K562 (cell line): Measurements from ENCODE around the gene IRF3. TPM values are rescaled to one million over a fixed set of nuclear protein-coding genes. Genes with fewer than 3 reads are reported as not detected.
A peak's percentile ranks its signal among the peaks of the same experiment; 100 is the strongest.

Source experiments
- ATAC-seq: fragments of 200-7000 bp; cut with Tn5 transposase; 3 replicates; pipeline ENCODE4 v1.9.1; 2020; ENCODE audit warnings: moderate library complexity
- BruUV-seq: library from RNA; stranded (reverse); fragments of 400-500 nt; replicated peaks from 2 replicates; lab custom pipeline; 2021; lab: Mats Ljungman, UMichigan
- CTCF ChIA-PET: fragments of 300-600 bp; formaldehyde crosslinking; extraction: SDS; loops from one replicate; lab custom pipeline; 2021; ENCODE audit warnings: low intra/inter-chr PET ratio; lab: Yijun Ruan, JAX
- POLR2A ChIA-PET: fragments of 300-600, 350-650 bp; sonication (Branson Sonifier 250); formaldehyde crosslinking; extraction: SDS; loops from one replicate; lab custom pipeline; 2021; ENCODE audit warnings: antibody characterized with exemption, inconsistent platforms; lab: Yijun Ruan, JAX
- DNase-seq, 4 experiments: peaks; one replicate each; pipeline versions ENCODE4 v3.0.0 to v3.0.0-alpha.2; 2011 to 2018; ENCODE audit warnings: low spot score in 3 of 4, mixed read lengths in 3 of 4; ENCODE audit errors: extremely low read depth in 1 of 4
- FAIRE-seq: peaks from 2 replicates; lab custom pipeline; 2011; peaks lifted over from hg19 to GRCh38; lab: Jason Lieb, UNC
- H2AFZ ChIP-seq: 2 replicates; pipeline ENCODE4 v1.6.0; 2011; ENCODE audit warnings: low read depth, low read length, control low read depth, inconsistent platforms
- H3K27ac ChIP-seq: fragments of 200-600 bp; 3 replicates; pipeline ENCODE4 v1.8.0; 2011; ENCODE audit warnings: low read depth, mild to moderate bottlenecking, control low read depth, inconsistent platforms, low read length, moderate library complexity, mixed read lengths; ENCODE audit errors: extremely low read depth
- H3K27me3 ChIP-seq, 2 experiments: fragments of 300-600 bp in 1 of 2; 2 replicates in 1 of 2; 3 replicates in 1 of 2; pipeline versions ENCODE4 v1.6.0 to v1.8.0; 2011; ENCODE audit warnings: inconsistent platforms in 2 of 2, low read length in 2 of 2, mild to moderate bottlenecking in 1 of 2, mixed read lengths in 1 of 2, moderate library complexity in 1 of 2; ENCODE audit not compliant: control insufficient read depth in 2 of 2, insufficient read depth in 2 of 2
- H3K36me3 ChIP-seq: fragments of 300-600 bp; 3 replicates; pipeline ENCODE4 v1.8.0; 2011; ENCODE audit warnings: mild to moderate bottlenecking, low read length, inconsistent platforms; ENCODE audit not compliant: control insufficient read depth, insufficient read depth
- H3K4me1 ChIP-seq, 2 experiments: fragments of 200-600 bp in 1 of 2; replicated peaks in 1 of 2; 2 replicates in 1 of 2; 3 replicates in 1 of 2; pipeline versions ENCODE4 v1.5.1 to v1.8.0; 2011; ENCODE audit warnings: inconsistent platforms in 2 of 2, low read length in 2 of 2, mild to moderate bottlenecking in 1 of 2, mixed read lengths in 1 of 2, moderate library complexity in 1 of 2; ENCODE audit not compliant: control insufficient read depth in 2 of 2, insufficient read depth in 2 of 2
- H3K4me2 ChIP-seq: 2 replicates; pipeline ENCODE4 v1.6.1; 2011; ENCODE audit warnings: low read length, control low read depth, inconsistent platforms, mixed read lengths; ENCODE audit not compliant: insufficient read depth
- H3K4me3 ChIP-seq: fragments of 200-600 bp; sonication (generic), shearing (Covaris generic); 2 replicates; pipeline ENCODE4 v1.5.1; 2016; ENCODE audit warnings: control low read depth, inconsistent platforms
- H3K79me2 ChIP-seq: fragments of 200-600 bp; 3 replicates; pipeline ENCODE4 v1.8.0; 2011; ENCODE audit warnings: low read length, inconsistent platforms; ENCODE audit not compliant: control insufficient read depth, insufficient read depth
- H3K9ac ChIP-seq, 2 experiments: 2 replicates each; pipeline versions ENCODE4 v1.6.0 to v1.6.1; 2011; ENCODE audit warnings: low read depth in 2 of 2, low read length in 2 of 2, control low read depth in 1 of 2, inconsistent platforms in 1 of 2, mild to moderate bottlenecking in 1 of 2, mixed read lengths in 1 of 2; ENCODE audit not compliant: insufficient read depth in 1 of 2
- H3K9me1 ChIP-seq: one replicate; pipeline ENCODE4 v1.6.0; 2011; ENCODE audit warnings: inconsistent platforms, mild to moderate bottlenecking, low read length, moderate library complexity; ENCODE audit not compliant: control insufficient read depth, insufficient read depth
- H3K9me3 ChIP-seq: replicated peaks from 2 replicates; pipeline ENCODE4 v1.5.1; 2011; ENCODE audit warnings: low read depth, low read length, inconsistent platforms; ENCODE audit not compliant: control insufficient read depth, insufficient read depth
- H4K20me1 ChIP-seq: replicated peaks from 2 replicates; pipeline ENCODE4 v1.6.1; 2011; ENCODE audit warnings: low read length, inconsistent platforms, mixed read lengths; ENCODE audit not compliant: control insufficient read depth, insufficient read depth
- ATF6 ChIP-seq: sonication (generic); formaldehyde crosslinking; IDR thresholded peaks from 2 replicates; pipeline ENCODE4 v1.4.0; 2020; ENCODE audit warnings: mild to moderate bottlenecking, missing genetic modification reagents
- CBX3 ChIP-seq, 2 experiments: IDR thresholded peaks; 1 replicate in 1 of 2; 2 replicates in 1 of 2; pipeline ENCODE4 v1.6.1; 2012; ENCODE audit warnings: inconsistent platforms in 2 of 2, low read length in 2 of 2, borderline replicate concordance in 1 of 2, control low read depth in 1 of 2
- HDGF ChIP-seq: fragments of 450-650 bp; IDR thresholded peaks from 2 replicates; pipeline ENCODE4 v1.6.1; 2016
- NFE2L1 ChIP-seq: fragments of 450-650 bp; IDR thresholded peaks from 2 replicates; pipeline ENCODE4 v1.6.1; 2016; ENCODE audit warnings: missing genetic modification characterization, low read depth, mild to moderate bottlenecking, missing compliant biosample characterization, moderate library complexity, borderline replicate concordance
- PTBP1 ChIP-seq: fragments of 200-400 bp; formaldehyde crosslinking; IDR thresholded peaks from 2 replicates; pipeline ENCODE4 v1.6.1; 2017; ENCODE audit warnings: low read depth, low read length
- RCOR1 ChIP-seq, 2 experiments: IDR thresholded peaks; 2 replicates each; pipeline ENCODE4 v1.6.1; 2012; ENCODE audit warnings: low read depth in 2 of 2, low read length in 2 of 2, borderline replicate concordance in 1 of 2, improper control_type of control experiment in 1 of 2
- ZBTB7A ChIP-seq: IDR thresholded peaks from 2 replicates; pipeline ENCODE4 v1.6.1; 2011; ENCODE audit warnings: low read depth, mild to moderate bottlenecking, low read length, moderate library complexity, borderline replicate concordance; ENCODE audit not compliant: control insufficient read depth
- ZNF431 ChIP-seq: sonication (generic); formaldehyde crosslinking; IDR thresholded peaks from 2 replicates; pipeline ENCODE4 v1.8.0; 2022; ENCODE audit warnings: mild to moderate bottlenecking, missing genetic modification reagents
- ZNF764 ChIP-seq: fragments of 250-450 bp; sonication (Bioruptor Pico); IDR thresholded peaks from 2 replicates; pipeline ENCODE4 v1.4.0; 2020; ENCODE audit warnings: low read depth, mild to moderate bottlenecking, moderate library complexity
- WGBS: fragments of 100-300 bp; shearing (Covaris generic); methylation state at CpG from one replicate; pipeline ENCODE4 v1.1.6; 2016; ENCODE audit warnings: low coverage, mixed read lengths; ENCODE audit not compliant: insufficient coverage; ENCODE audit errors: missing lambda C conversion rate; 5-methylcytosine and 5-hydroxymethylcytosine counted together
- in situ Hi-C: fragments of 300-500 bp; cut with MboI; formaldehyde crosslinking; loops from 4 replicates; pipeline ENCODE4 v1.15.0; 2018; ENCODE audit warnings: inconsistent platforms, mixed read lengths
- intact Hi-C: fragments of 100-400 bp; cut with micrococcal nuclease; formaldehyde crosslinking; loops from 2 replicates; pipeline ENCODE4 v1.14.2; 2022
- polyA plus RNA-seq, 8 experiments: library from polyadenylated mRNA; depleted of rRNA in 4 of 8; stranded (reverse) in 5 of 8; unstranded in 3 of 8; fragments of >200 nt; fragmentation: Nextera tagmentation in 2 of 8; fragmentation: Illumina TruSeq in 1 of 8; extraction: Ambion mirVana in 2 of 8; extraction: Trizol in 1 of 8; gene quantifications; 2 replicates each; pipeline versions ENCODE4 v1.2.1 to v1.2.3, GENCODE V29; 2011 to 2014; ENCODE audit warnings: inconsistent platforms in 1 of 8, missing spikeins in 1 of 8
- total RNA-seq, 7 experiments: library from RNA; depleted of rRNA in 6 of 7; stranded (reverse); fragments of >200 nt in 6 of 7; fragmentation: Illumina TruSeq in 2 of 7; extraction: Trizol in 2 of 7; gene quantifications; 2 replicates each; pipeline versions ENCODE4 v1.2.1 to v1.2.3, GENCODE V29; 2011 to 2021; ENCODE audit warnings: low replicate concordance in 1 of 7

IRF3 gene
- total and polyA plus RNA-seq, 9 of the 15 experiments (the other 6 are each of a cell fraction or from before 2014, with no cell fraction given) = 7.5 to 145 (median 65.4) TPM

GRCh38 chr19:49680421-49681351 lies 15.0 kb upstream of the IRF3 start (continued):
- TF ChIP-seq ATF6 (0 out of 2 replicates have a peak, but pooled peaks have one; percentile 30), CBX3 (IDR thresholded peaks at IDR 0.05; ENCODE audit: borderline replicate concordance in 1 of 2, low read length in 2 of 2) (0 out of 3 replicates have a peak, but pooled peaks of 1 of the 2 experiments have one; percentile 54), RCOR1 (IDR thresholded peaks at IDR 0.05; ENCODE audit: borderline replicate concordance in 1 of 2, low read depth in 2 of 2, low read length in 2 of 2) (peak in 1 of 2 experiments; percentile 12; a peak in 1 of 4 replicates), ZNF764 (CRISPR knock-in tag) (0 out of 2 replicates have a peak, but pooled peaks have one; percentile 69)

GRCh38 chr19:49679771-49680413 lies 14.2 kb upstream of the IRF3 start:
- intact Hi-C loops (loop anchor here (5.0 kb wide), 3 partner anchors 87 to 187 kb away; partner anchors contain the start of genes AP2A1 and PNKP), in situ Hi-C loops (no loop called here)
- DNase-seq = no peak
- Histone ChIP-seq H4K20me1 (peaks cover 19% of the 10 kb centered on the region), H3K79me2 (peaks cover 52% of the 10 kb centered on the region), H3K9ac (peak overlapping the region in 1 of 2 experiments; percentile 85; a peak in 1 of 4 replicates), H3K9me1 (peaks cover 3% of the 10 kb centered on the region), H3K4me1 (peaks cover 26 to 57% of the 10 kb centered on the region in 2 experiments), H3K4me3 (0 out of 2 replicates have a peak overlapping the region, but pooled peaks have one; percentile 4), H3K27me3 (no peaks in the 10 kb centered on the region), H3K27ac (peak overlapping the region; percentile 39; the same call in 1 of the 3 replicates), H3K9me3 (no peaks in the 10 kb centered on the region), H3K4me2 (peak overlapping the region; percentile 16; the same call in 1 of the 2 replicates), H3K36me3 (peaks cover 57% of the 10 kb centered on the region), H2AFZ (no peak overlapping the region)
- FAIRE-seq = no peak
- ChIA-PET POLR2A (no interaction called here), CTCF (interaction anchor here (0.5 to 1.5 kb wide), 4 partner anchors 38 to 238 kb away, joined by 3 to 5 read pairs (median 4); no protein-coding TSS in a partner anchor)
- WGBS = 57% methylated on average over 6 of the region's 10 CpGs
- BruUV-seq = no TSS peak
- TF ChIP-seq ZBTB7A (peak; percentile 49), ZNF431 (CRISPR knock-in tag) (0 out of 2 replicates have a peak, but pooled peaks have one; percentile 35), PTBP1 (no peak), HDGF (no peak), NFE2L1 (tag) (no peak)
- ATAC-seq = no peak
